ENCODE data around the gene FXYD4. TPM values are rescaled to one million over a fixed set of nuclear protein-coding genes. Genes with fewer than 3 reads are reported as not detected.
A peak's percentile ranks its signal among the peaks of the same experiment; 100 is the strongest.

FXYD4 gene
- polyA plus RNA-seq, 1 donor (not counting 4 experiments of a cell fraction or from before 2014, with no cell fraction given): not detected

DNA sequence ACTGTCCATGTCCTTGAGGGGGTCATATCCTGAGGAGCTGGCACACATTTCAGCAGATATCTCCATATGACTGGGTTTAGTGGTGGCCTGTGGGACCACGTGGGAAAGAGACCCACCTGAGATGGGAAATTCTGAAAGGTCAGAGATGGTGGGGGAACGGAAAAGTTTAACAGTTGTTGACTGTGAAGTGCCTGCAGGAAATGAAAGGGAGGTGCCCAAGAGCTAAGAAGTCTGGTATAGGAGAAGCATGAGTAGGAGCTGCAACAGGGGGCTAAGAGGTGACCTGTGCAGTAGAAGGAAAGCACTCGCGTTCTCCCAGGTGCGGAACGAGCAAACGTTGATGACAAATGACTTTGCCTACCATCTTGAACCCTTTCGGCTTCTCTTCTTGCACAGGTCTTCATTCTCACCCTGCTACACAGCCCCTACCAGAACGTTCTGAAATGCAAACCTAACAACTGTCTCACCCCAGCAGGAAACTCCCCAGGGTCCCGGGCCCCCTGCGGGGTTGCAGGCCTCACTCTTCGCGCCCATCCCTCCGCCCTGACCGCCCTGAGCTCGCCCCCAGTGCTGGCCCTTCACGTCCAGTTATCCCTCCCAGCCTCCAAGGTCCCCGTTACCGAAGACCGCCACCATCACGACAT lies 9.8 kb upstream of the FXYD4 start:
- peak overlapping the region; percentile 45 to 75 (median 71) for H3K4me3 ChIP-seq (ENCODE audit: control insufficient read depth in 2 of 3, extremely low read depth in 1 of 3, insufficient read depth in 2 of 3, low read depth in 1 of 3, low read length in 3 of 3)
- no peak for DNase-seq (ENCODE audit: low read depth, low spot score)
- no peaks in the 10 kb centered on the region for H3K9me1 ChIP-seq (ENCODE audit: control insufficient read depth, extremely low read depth, insufficient read depth, low read length)
- dilution Hi-C loops (cut with MboI; ENCODE audit: extremely low pct_ligation_motif_present, low sequenced_read_pairs): no loop called here
- peak; percentile 5 for FAIRE-seq
- H2AFZ ChIP-seq (ENCODE audit: control insufficient read depth, low read length): peak overlapping the region; percentile 93
- H3K27ac ChIP-seq (ENCODE audit: control insufficient read depth, insufficient read depth, low read length): peak overlapping the region; percentile 41
- H3K79me2 ChIP-seq (ENCODE audit: control insufficient read depth, insufficient read depth, low read length): no peaks in the 10 kb centered on the region
- H3K9me3 ChIP-seq (ENCODE audit: control insufficient read depth, low read depth, low read length): no peaks in the 10 kb centered on the region
- peak overlapping the region; percentile 79 for H3K4me2 ChIP-seq (ENCODE audit: control insufficient read depth, extremely low read depth, insufficient read depth, low read depth, low read length)
- no peaks in the 10 kb centered on the region for H3K27me3 ChIP-seq (ENCODE audit: control insufficient read depth, extremely low read depth, insufficient read depth, low read length)
- no peaks in the 10 kb centered on the region for H4K20me1 ChIP-seq (ENCODE audit: control insufficient read depth, extremely low read depth, insufficient read depth, low read length)
- no peaks in the 10 kb centered on the region for H3K36me3 ChIP-seq (ENCODE audit: control insufficient read depth in 2 of 2, extremely low read depth in 1 of 2, insufficient read depth in 2 of 2, low read length in 2 of 2)
- H3K9ac ChIP-seq (ENCODE audit: control insufficient read depth, extremely low read depth, insufficient read depth, low read length): peak overlapping the region; percentile 77
- H3K4me1 ChIP-seq (ENCODE audit: control insufficient read depth, extremely low read depth, insufficient read depth, low read length): peaks cover 4% of the 10 kb centered on the region
- TF ChIP-seq EZH2 (IDR thresholded peaks at IDR 0.05; ENCODE audit: low read length) (no peak), CTCF (optimal IDR thresholded peaks at IDR 0.05 in 1 of 3, IDR thresholded peaks at IDR 0.05 in 1 of 3, conservative IDR thresholded peaks at IDR 0.05 in 1 of 3; ENCODE audit: extremely low read depth in 1 of 3, insufficient read depth in 2 of 3, low read length in 3 of 3) (no peak)

DNA sequence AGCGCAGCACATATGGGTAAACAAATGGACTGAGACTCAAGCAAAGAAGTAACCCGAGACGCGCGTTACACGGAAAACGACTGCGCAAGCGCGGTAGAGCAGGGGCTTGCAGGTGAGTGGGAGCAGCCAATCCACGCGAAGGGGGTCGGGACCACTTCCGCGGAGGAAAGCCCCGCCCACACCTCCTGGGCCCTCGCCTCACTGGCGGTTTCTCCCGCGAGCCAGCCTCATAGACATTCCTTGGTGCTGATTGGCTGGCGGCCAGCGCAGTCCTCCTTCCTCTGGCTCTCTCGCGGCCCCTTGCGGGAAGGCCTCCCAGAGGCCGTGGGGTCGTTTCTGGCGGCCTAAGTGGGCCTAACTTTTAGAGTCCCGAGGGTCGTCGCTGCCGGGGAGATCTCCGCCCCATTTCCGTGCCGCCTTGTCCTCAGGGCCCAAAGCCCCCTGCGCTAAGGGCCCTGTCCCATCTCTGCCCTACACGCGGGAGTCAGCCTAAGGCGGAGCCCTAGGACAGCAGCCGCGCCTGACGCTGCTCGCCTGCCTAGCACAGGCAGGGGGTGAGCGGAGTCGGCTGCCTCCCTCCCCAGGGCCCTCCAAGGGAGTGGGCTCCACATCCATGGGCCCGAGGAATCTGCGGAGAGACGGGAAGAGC lies 9.1 kb upstream of the FXYD4 start:
- DNase-seq (ENCODE audit: low read depth, low spot score) (peak; percentile 89), FAIRE-seq (peak; percentile 93)
- Histone ChIP-seq H3K27me3 (ENCODE audit: control insufficient read depth, extremely low read depth, insufficient read depth, low read length) (no peaks in the 10 kb centered on the region), H3K9ac (ENCODE audit: control insufficient read depth, extremely low read depth, insufficient read depth, low read length) (peak overlapping the region; percentile 77), H3K79me2 (ENCODE audit: control insufficient read depth, insufficient read depth, low read length) (no peaks in the 10 kb centered on the region), H2AFZ (ENCODE audit: control insufficient read depth, low read length) (peak overlapping the region; percentile 93), H3K4me3 (ENCODE audit: control insufficient read depth in 2 of 3, extremely low read depth in 1 of 3, insufficient read depth in 2 of 3, low read depth in 1 of 3, low read length in 3 of 3) (peak overlapping the region; percentile 45 to 75 (median 71)), H3K9me1 (ENCODE audit: control insufficient read depth, extremely low read depth, insufficient read depth, low read length) (no peaks in the 10 kb centered on the region), H3K9me3 (ENCODE audit: control insufficient read depth, low read depth, low read length) (no peaks in the 10 kb centered on the region), H3K4me1 (ENCODE audit: control insufficient read depth, extremely low read depth, insufficient read depth, low read length) (peaks cover 3% of the 10 kb centered on the region), H4K20me1 (ENCODE audit: control insufficient read depth, extremely low read depth, insufficient read depth, low read length) (no peaks in the 10 kb centered on the region), H3K4me2 (ENCODE audit: control insufficient read depth, extremely low read depth, insufficient read depth, low read depth, low read length) (peak overlapping the region; percentile 79), H3K27ac (ENCODE audit: control insufficient read depth, insufficient read depth, low read length) (peak overlapping the region; percentile 58), H3K36me3 (ENCODE audit: control insufficient read depth in 2 of 2, extremely low read depth in 1 of 2, insufficient read depth in 2 of 2, low read length in 2 of 2) (no peaks in the 10 kb centered on the region)
- dilution Hi-C loops (cut with MboI; ENCODE audit: extremely low pct_ligation_motif_present, low sequenced_read_pairs): no loop called here
- TF ChIP-seq CTCF (optimal IDR thresholded peaks at IDR 0.05 in 1 of 3, IDR thresholded peaks at IDR 0.05 in 1 of 3, conservative IDR thresholded peaks at IDR 0.05 in 1 of 3; ENCODE audit: extremely low read depth in 1 of 3, insufficient read depth in 2 of 3, low read length in 3 of 3) (peak; percentile 40 to 68 (median 52)), EZH2 (IDR thresholded peaks at IDR 0.05; ENCODE audit: low read length) (no peak)
